NCI-H510A treated with DMSO at 0.1 percent for 48 hours (cell line): ENCODE data around the gene CCDC188.

ENCODE experiments used
- DNase-seq: peaks from one replicate; lab custom pipeline; 2025; lab: John Stamatoyannopoulos, UW

Gene CCDC188

GRCh38 chr22:20116951-20117632 is 33.8 kb downstream of the CCDC188 start, which contains the start of gene TRMT2A:
Gene TRMT2A (minus strand): TSS chr22:20117226. CDS start chr22:20116906, 320 bp downstream.
- DNase-seq, result peak; percentile 96

GRCh38 chr22:20116376-20116950 is 34.4 kb downstream of the CCDC188 start:
- no peak for DNase-seq

- DNase-seq, result no peak
These were observed 35.0 kb downstream of the CCDC188 start, which contains the start of gene RANBP1 for GRCh38 chr22:20115691-20116375. Gene RANBP1 (plus strand): TSS chr22:20116104. CDS start chr22:20116185, 81 bp downstream.

- no peak for DNase-seq
These were observed 36.1 kb downstream of the CCDC188 start for GRCh38 chr22:20114506-20115475.

GRCh38 chr22:20113551-20114310 is 37.1 kb downstream of the CCDC188 start:
- DNase-seq, result no peak

- DNase-seq, result no peak
These were observed 38.0 kb downstream of the CCDC188 start for GRCh38 chr22:20112623-20113511.

GRCh38 chr22:20111689-20112622 is 38.9 kb downstream of the CCDC188 start:
- no peak for DNase-seq

- DNase-seq, result no peak
These were observed 39.7 kb downstream of the CCDC188 start for GRCh38 chr22:20111045-20111688.

GRCh38 chr22:20110359-20110985 is 40.4 kb downstream of the CCDC188 start:
- no peak for DNase-seq

- DNase-seq, result no peak
These were observed 41.2 kb downstream of the CCDC188 start for GRCh38 chr22:20109411-20110358.

GRCh38 chr22:20108757-20109230 is 42.1 kb downstream of the CCDC188 start:
- DNase-seq, result no peak

GRCh38 chr22:20107951-20108756 is 42.7 kb downstream of the CCDC188 start:
- no peak for DNase-seq

GRCh38 chr22:20107471-20107901 is 43.4 kb downstream of the CCDC188 start:
- no peak for DNase-seq

GRCh38 chr22:20106849-20107237 is 44.0 kb downstream of the CCDC188 start:
- DNase-seq, result no peak

GRCh38 chr22:20106205-20106848 is 44.5 kb downstream of the CCDC188 start:
- DNase-seq, result no peak
